ENCODE data around the gene NHEJ1.

DNA sequence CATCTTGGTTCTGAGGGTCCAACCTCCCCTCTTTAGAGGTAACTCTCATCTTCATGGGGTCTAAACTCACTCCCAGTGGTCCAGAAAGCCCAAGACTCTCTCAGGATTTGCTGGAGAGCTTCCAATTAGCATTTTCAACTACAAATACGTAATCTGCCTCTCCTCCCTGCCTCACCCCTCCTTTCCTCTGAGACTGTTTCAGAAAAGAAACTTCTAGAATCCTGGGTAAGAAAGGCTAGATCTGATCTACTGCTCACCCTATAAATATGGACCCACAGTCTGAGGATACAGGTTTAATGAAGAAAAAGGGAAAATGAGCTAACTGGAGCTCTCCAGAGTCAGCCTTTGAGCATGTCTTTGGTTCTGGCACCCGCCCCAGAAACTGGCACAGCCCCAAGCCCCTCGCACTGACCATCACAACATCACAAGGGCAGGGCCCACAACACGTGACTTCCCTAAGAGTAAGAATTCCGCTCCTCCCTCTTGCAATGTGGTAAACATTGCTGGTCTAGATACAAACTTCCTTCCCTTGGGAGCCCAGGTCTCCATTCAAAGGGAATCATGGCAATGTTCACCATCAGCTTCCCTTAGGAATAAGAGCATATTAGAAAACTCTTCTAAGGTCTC lies 78.2 kb downstream of the NHEJ1 start:
- TF ChIP-seq, protein P1, sequence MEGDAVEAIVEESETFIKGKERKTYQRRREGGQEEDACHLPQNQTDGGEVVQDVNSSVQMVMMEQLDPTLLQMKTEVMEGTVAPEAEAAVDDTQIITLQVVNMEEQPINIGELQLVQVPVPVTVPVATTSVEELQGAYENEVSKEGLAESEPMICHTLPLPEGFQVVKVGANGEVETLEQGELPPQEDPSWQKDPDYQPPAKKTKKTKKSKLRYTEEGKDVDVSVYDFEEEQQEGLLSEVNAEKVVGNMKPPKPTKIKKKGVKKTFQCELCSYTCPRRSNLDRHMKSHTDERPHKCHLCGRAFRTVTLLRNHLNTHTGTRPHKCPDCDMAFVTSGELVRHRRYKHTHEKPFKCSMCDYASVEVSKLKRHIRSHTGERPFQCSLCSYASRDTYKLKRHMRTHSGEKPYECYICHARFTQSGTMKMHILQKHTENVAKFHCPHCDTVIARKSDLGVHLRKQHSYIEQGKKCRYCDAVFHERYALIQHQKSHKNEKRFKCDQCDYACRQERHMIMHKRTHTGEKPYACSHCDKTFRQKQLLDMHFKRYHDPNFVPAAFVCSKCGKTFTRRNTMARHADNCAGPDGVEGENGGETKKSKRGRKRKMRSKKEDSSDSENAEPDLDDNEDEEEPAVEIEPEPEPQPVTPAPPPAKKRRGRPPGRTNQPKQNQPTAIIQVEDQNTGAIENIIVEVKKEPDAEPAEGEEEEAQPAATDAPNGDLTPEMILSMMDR (conservative IDR thresholded peaks at IDR 0.05 in 1 of 2, IDR thresholded peaks at IDR 0.05 in 1 of 2; ENCODE audit: low read depth in 1 of 2, low read length in 2 of 2) = no peak
- TF ChIP-seq EZH2 (IDR thresholded peaks at IDR 0.05; ENCODE audit: low read length, missing control alignments) = no peak

All from fibroblast of lung (primary cell).